HG03095 (cell line): ENCODE data around the gene MOXD1.

Source experiments
- ATAC-seq: cut with Tn5 transposase; IDR thresholded peaks from one replicate; pipeline ENCODE4 v1.9.1; 2021; ENCODE audit warnings: moderate library complexity; ENCODE audit not compliant: unreplicated experiment

MOXD1 gene

DNA sequence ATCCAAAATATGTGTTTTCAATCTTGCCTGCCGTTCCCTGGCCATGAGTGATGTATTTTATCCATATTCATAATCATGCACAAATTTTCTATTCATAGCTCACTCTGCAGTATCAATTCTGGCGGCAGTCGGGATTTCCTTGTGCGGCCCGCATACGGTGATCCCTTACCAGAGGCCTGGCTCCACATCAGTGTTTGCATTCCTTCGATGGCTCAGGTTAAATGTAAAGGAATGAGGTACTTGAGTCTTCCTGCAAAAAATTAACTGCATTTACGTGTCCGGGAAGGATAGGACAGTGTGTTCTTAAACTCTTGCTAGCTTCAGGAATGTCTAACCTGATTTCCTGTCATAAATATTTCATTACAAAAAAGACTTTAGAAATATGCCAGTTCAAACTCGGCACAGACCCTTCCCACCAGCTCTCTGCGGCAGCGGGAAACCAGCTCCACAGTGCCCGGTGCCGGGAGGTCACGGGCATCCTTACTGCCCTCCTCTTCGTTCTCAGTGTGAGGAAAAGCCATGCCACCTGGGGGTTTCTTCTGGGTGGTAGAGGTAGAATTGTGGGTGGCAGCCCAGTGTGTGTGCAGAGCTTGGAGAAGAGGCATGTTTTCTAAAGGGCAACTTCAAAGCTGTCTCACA, 154.5 kb downstream of the MOXD1 start:
- ATAC-seq, result no peak

DNA sequence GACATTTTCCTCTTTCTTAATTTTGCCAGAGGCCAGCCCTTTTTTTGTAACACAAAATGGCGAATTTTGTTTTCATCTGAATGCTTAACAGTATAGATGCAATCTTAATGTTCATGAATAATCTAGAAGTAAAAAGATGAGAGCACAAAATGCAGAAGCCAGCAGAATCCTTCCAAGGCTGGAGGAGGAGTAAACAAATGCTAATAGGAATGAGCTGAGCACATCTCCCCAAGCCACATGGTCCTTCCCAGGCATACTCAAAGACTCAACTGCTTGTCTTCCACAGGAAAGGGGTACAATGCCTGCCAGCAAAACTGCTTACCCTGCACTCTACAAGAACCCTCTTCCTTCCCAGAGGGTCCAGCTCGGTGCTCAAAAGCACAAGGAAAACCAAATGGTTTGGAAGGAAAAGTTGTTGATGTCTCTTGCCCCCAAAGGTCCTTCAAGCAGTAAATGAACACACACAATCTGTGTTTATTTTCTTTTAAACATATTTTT, 155.1 kb downstream of the MOXD1 start:
- no peak for ATAC-seq
